Fibroblast of lung (primary cell): ENCODE data around the gene YIF1A. TPM values are rescaled to one million over a fixed set of nuclear protein-coding genes. Genes with fewer than 3 reads are reported as not detected.

Experiments
- DNase-seq, 2 donors: peaks; one replicate each; pipeline versions ENCODE4 v3.0.0 to v3.0.0-alpha.2; 2010; ENCODE audit warnings: low read depth in 2 of 2
- H2AFZ ChIP-seq: 2 replicates; pipeline ENCODE4 v1.5.1; 2012; ENCODE audit warnings: low read length, control low read depth, inconsistent platforms
- H3K27ac ChIP-seq: 2 replicates; pipeline ENCODE4 v1.5.1; 2011; ENCODE audit warnings: low read length, control low read depth; ENCODE audit not compliant: insufficient read depth
- H3K27me3 ChIP-seq: 2 replicates; pipeline ENCODE4 v1.5.1; 2011; ENCODE audit warnings: mild to moderate bottlenecking, low read length; ENCODE audit not compliant: control insufficient read depth, insufficient read depth
- H3K36me3 ChIP-seq: 2 replicates; pipeline ENCODE4 v1.5.1; 2011; ENCODE audit warnings: low read length; ENCODE audit not compliant: control insufficient read depth, insufficient read depth
- H3K4me1 ChIP-seq: 2 replicates; pipeline ENCODE4 v1.5.1; 2011; ENCODE audit warnings: low read length; ENCODE audit not compliant: control insufficient read depth, insufficient read depth; ENCODE audit errors: extremely low read depth
- H3K4me2 ChIP-seq: 2 replicates; pipeline ENCODE4 v1.5.1; 2011; ENCODE audit warnings: low read length, control low read depth; ENCODE audit not compliant: insufficient read depth; ENCODE audit errors: extremely low read depth
- H3K4me3 ChIP-seq, 4 experiments: fragments of 200-600 bp in 1 of 4; sonication (generic) in 1 of 4; replicated peaks in 1 of 4; 2 replicates each; pipeline ENCODE4 v1.5.1; 2011 to 2016; ENCODE audit warnings: low read length in 4 of 4, low read depth in 3 of 4, mild to moderate bottlenecking in 3 of 4, control low read depth in 2 of 4, inconsistent platforms in 1 of 4, mixed read lengths in 1 of 4; ENCODE audit not compliant: insufficient read depth in 1 of 4; ENCODE audit errors: control extremely low read depth in 1 of 4
- H3K79me2 ChIP-seq: 2 replicates; pipeline ENCODE4 v1.5.1; 2012; ENCODE audit warnings: mild to moderate bottlenecking, low read length, inconsistent platforms; ENCODE audit not compliant: control insufficient read depth, insufficient read depth
- H3K9ac ChIP-seq: 2 replicates; pipeline ENCODE4 v1.5.1; 2011; ENCODE audit warnings: mild to moderate bottlenecking, low read length, control low read depth; ENCODE audit not compliant: insufficient read depth
- H3K9me3 ChIP-seq: 2 replicates; pipeline ENCODE4 v1.5.1; 2012; ENCODE audit warnings: low read depth, low read length; ENCODE audit not compliant: control insufficient read depth, insufficient read depth
- H4K20me1 ChIP-seq: 2 replicates; pipeline ENCODE4 v1.5.1; 2011; ENCODE audit warnings: low read length; ENCODE audit not compliant: control insufficient read depth, insufficient read depth; ENCODE audit errors: extremely low read depth
- CTCF ChIP-seq, 2 donors: IDR thresholded peaks in 1 of 2; conservative IDR thresholded peaks in 1 of 2; 1 replicate in 1 of 2; 2 replicates in 1 of 2; pipeline ENCODE4 v1.5.1; 2011 to 2012; ENCODE audit warnings: low read length in 2 of 2, control low read depth in 1 of 2, inconsistent platforms in 1 of 2, low read depth in 1 of 2, mild to moderate bottlenecking in 1 of 2
- EZH2 ChIP-seq: IDR thresholded peaks from 2 replicates; pipeline ENCODE4 v1.5.1; 2012; ENCODE audit warnings: low read length, control low read depth, mild to moderate bottlenecking; ENCODE audit errors: missing control alignments
- polyA plus RNA-seq, 2 donors: library from polyadenylated mRNA; depleted of rRNA in 1 of 2; stranded (reverse) in 1 of 2; unstranded in 1 of 2; fragments of >200 nt; gene quantifications; 2 replicates each; pipeline ENCODE4 v1.2.1, GENCODE V29; 2011 to 2012; ENCODE audit warnings: missing spikeins in 1 of 2
- total RNA-seq: library from RNA; depleted of rRNA; stranded (reverse); fragments of >200 nt; gene quantifications from 2 replicates; pipeline ENCODE4 v1.2.1, GENCODE V29; 2014

The YIF1A gene
- total and polyA plus RNA-seq, 2 donors (not counting 1 experiment from before 2014, with no cell fraction given) = 160 to 167 TPM

- Histone ChIP-seq H3K36me3 (peaks cover 32% of the 10 kb centered on the region), H3K4me2 (no peak overlapping the region), H2AFZ (no peak overlapping the region), H4K20me1 (no peaks in the 10 kb centered on the region), H3K4me1 (peaks cover 4% of the 10 kb centered on the region), H3K4me3 (no peak overlapping the region), H3K9me3 (no peaks in the 10 kb centered on the region), H3K27ac (no peak overlapping the region), H3K9ac (no peak overlapping the region), H3K79me2 (peaks cover 30% of the 10 kb centered on the region), H3K27me3 (no peaks in the 10 kb centered on the region)
- no peak for TF ChIP-seq EZH2
- TF ChIP-seq CTCF (conservative IDR thresholded peaks at IDR 0.05 in 1 of 2, IDR thresholded peaks at IDR 0.05 in 1 of 2; ENCODE audit: low read depth in 1 of 2, low read length in 2 of 2) = no peak
- no peak for DNase-seq
Measured at GRCh38 chr11:66272596-66272995, 16.3 kb downstream of the YIF1A start.

- H3K27ac ChIP-seq = no peak overlapping the region
- peaks cover 4% of the 10 kb centered on the region for H3K4me1 ChIP-seq
- TF ChIP-seq CTCF (conservative IDR thresholded peaks at IDR 0.05 in 1 of 2, IDR thresholded peaks at IDR 0.05 in 1 of 2; ENCODE audit: low read depth in 1 of 2, low read length in 2 of 2) (no peak), EZH2 (no peak)
- no peak overlapping the region for H3K9ac ChIP-seq
- peaks cover 32% of the 10 kb centered on the region for H3K36me3 ChIP-seq
- H3K79me2 ChIP-seq = peaks cover 30% of the 10 kb centered on the region
- no peak overlapping the region for H2AFZ ChIP-seq
- no peaks in the 10 kb centered on the region for H3K9me3 ChIP-seq
- DNase-seq = no peak
- H3K4me3 ChIP-seq = no peak overlapping the region
- no peak overlapping the region for H3K4me2 ChIP-seq
- H4K20me1 ChIP-seq = no peaks in the 10 kb centered on the region
- no peaks in the 10 kb centered on the region for H3K27me3 ChIP-seq
Measured at GRCh38 chr11:66271816-66272215, 17.1 kb downstream of the YIF1A start.

GRCh38 chr11:66268952-66269905 lies 19.7 kb downstream of the YIF1A start:
- H3K27ac ChIP-seq = peak overlapping the region; percentile 84
- peak overlapping the region; percentile 94 to 100 (median 96) for H3K4me3 ChIP-seq
- no peaks in the 10 kb centered on the region for H3K9me3 ChIP-seq
- peak; percentile 25 to 47 for DNase-seq
- peaks cover 4% of the 10 kb centered on the region for H3K4me1 ChIP-seq
- H3K4me2 ChIP-seq = peak overlapping the region; percentile 77
- H3K9ac ChIP-seq = peak overlapping the region; percentile 97
- H3K27me3 ChIP-seq = no peaks in the 10 kb centered on the region
- no peak overlapping the region for H2AFZ ChIP-seq
- H3K79me2 ChIP-seq = peaks cover 30% of the 10 kb centered on the region
- H3K36me3 ChIP-seq = peaks cover 34% of the 10 kb centered on the region
- H4K20me1 ChIP-seq = no peaks in the 10 kb centered on the region
- TF ChIP-seq EZH2 (no peak), CTCF (conservative IDR thresholded peaks at IDR 0.05 in 1 of 2, IDR thresholded peaks at IDR 0.05 in 1 of 2; ENCODE audit: low read depth in 1 of 2, low read length in 2 of 2) (peak; percentile 24 to 39)
